HL-60/S4 (cell line): ENCODE data around the gene SLC15A1.
"Not testable (repeated sequence)": the region's sequence is repeated elsewhere in the genome, so short reads cannot be mapped to it uniquely, and the experiment has no call there.

Source experiments
- in situ Hi-C: fragments of 300-500 bp; cut with MboI; formaldehyde crosslinking; loops from 2 replicates; pipeline ENCODE4 v1.14.3; 2022; ENCODE audit warnings: low sequenced_read_pairs

The SLC15A1 gene

GRCh38 chr13:98755116-98755515 lies 2.6 kb upstream of the SLC15A1 start:
- in situ Hi-C loops = no loop called here

- in situ Hi-C loops = not testable (repeated sequence)
Measured at GRCh38 chr13:98754468-98754867, 2.0 kb upstream of the SLC15A1 start.

- in situ Hi-C loops = no loop called here
Measured at GRCh38 chr13:98751861-98752466, 508 bp downstream of the SLC15A1 start.

GRCh38 chr13:98751367-98751782 lies 1.1 kb downstream of the SLC15A1 start:
- in situ Hi-C loops = no loop called here

- in situ Hi-C loops = no loop called here
Measured at GRCh38 chr13:98749501-98749900, 3.0 kb downstream of the SLC15A1 start.

GRCh38 chr13:98746968-98747367 lies 5.5 kb downstream of the SLC15A1 start:
- in situ Hi-C loops = no loop called here

- in situ Hi-C loops = no loop called here
Measured at GRCh38 chr13:98743377-98743776, 9.1 kb downstream of the SLC15A1 start.

GRCh38 chr13:98742961-98743360 lies 9.5 kb downstream of the SLC15A1 start:
- in situ Hi-C loops = no loop called here

- in situ Hi-C loops = no loop called here
Measured at GRCh38 chr13:98741741-98742435, 10.6 kb downstream of the SLC15A1 start.

- in situ Hi-C loops = no loop called here
Measured at GRCh38 chr13:98740131-98740530, 12.3 kb downstream of the SLC15A1 start.

- in situ Hi-C loops = no loop called here
Measured at GRCh38 chr13:98738993-98739392, 13.5 kb downstream of the SLC15A1 start.

- in situ Hi-C loops = no loop called here
Measured at GRCh38 chr13:98738213-98738612, 14.3 kb downstream of the SLC15A1 start.

GRCh38 chr13:98731925-98732324 lies 20.5 kb downstream of the SLC15A1 start:
- in situ Hi-C loops = no loop called here

- in situ Hi-C loops = no loop called here
Measured at GRCh38 chr13:98731038-98731437, 21.4 kb downstream of the SLC15A1 start.

GRCh38 chr13:98730441-98730840 lies 22.0 kb downstream of the SLC15A1 start:
- in situ Hi-C loops = no loop called here

GRCh38 chr13:98729658-98730057 lies 22.8 kb downstream of the SLC15A1 start:
- in situ Hi-C loops = no loop called here

- in situ Hi-C loops = no loop called here
Measured at GRCh38 chr13:98722958-98723357, 29.5 kb downstream of the SLC15A1 start.

- in situ Hi-C loops = no loop called here
Measured at GRCh38 chr13:98721825-98722510, 30.5 kb downstream of the SLC15A1 start.

- in situ Hi-C loops = no loop called here
Measured at GRCh38 chr13:98719527-98720250, 32.8 kb downstream of the SLC15A1 start.

- in situ Hi-C loops = no loop called here
Measured at GRCh38 chr13:98717891-98718290, 34.6 kb downstream of the SLC15A1 start.

- in situ Hi-C loops = no loop called here
Measured at GRCh38 chr13:98717256-98717655, 35.2 kb downstream of the SLC15A1 start.
